ENCODE data around the gene ISX.

DNA sequence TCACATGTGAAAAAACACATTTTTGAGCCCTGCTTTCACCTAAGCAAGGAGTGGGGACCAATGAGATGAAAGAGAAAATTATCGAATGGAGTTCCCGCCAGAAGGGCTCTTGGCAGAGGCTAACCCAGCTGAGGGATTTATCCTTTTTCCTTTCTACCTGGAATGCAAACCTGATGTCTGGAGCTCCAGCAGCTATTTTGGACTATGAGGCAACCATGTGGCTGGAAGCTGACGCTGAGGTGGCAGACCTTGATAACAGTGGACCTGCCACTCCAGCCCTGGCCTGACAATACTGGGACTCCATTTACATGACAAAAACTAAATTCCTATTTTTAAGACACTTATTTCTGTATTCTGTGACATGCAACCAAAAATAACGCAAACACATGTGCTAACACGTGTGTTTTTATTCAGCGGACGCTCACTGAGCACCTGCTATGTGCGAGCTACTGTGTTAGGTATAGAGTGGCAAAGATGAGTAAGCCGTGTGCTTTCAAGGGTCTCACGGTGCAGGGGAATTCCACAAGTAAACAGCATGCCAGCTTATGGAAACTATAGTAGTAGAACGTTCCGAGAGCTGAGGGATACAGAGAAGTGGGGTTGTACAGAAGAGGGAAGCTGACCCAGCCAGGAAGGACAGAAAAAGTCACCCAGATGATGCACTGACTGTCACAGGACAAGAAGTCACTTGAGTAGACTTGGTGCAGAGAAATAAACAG, 19.1 kb upstream of the ISX start:
- TF ChIP-seq, protein P1, sequence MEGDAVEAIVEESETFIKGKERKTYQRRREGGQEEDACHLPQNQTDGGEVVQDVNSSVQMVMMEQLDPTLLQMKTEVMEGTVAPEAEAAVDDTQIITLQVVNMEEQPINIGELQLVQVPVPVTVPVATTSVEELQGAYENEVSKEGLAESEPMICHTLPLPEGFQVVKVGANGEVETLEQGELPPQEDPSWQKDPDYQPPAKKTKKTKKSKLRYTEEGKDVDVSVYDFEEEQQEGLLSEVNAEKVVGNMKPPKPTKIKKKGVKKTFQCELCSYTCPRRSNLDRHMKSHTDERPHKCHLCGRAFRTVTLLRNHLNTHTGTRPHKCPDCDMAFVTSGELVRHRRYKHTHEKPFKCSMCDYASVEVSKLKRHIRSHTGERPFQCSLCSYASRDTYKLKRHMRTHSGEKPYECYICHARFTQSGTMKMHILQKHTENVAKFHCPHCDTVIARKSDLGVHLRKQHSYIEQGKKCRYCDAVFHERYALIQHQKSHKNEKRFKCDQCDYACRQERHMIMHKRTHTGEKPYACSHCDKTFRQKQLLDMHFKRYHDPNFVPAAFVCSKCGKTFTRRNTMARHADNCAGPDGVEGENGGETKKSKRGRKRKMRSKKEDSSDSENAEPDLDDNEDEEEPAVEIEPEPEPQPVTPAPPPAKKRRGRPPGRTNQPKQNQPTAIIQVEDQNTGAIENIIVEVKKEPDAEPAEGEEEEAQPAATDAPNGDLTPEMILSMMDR (IDR thresholded peaks at IDR 0.05), result no peak
- TF ChIP-seq POLR2A (IDR thresholded peaks at IDR 0.05), result no peak
